ENCODE measurements around the gene SAP30L. TPM values are rescaled to one million over a fixed set of nuclear protein-coding genes. Genes with fewer than 3 reads are reported as not detected.

Gene SAP30L
- total and polyA plus RNA-seq, 2 of the 13 experiments (the other 11 are each of a cell fraction or from before 2014, with no cell fraction given): 27.9 to 37.2 TPM

DNA sequence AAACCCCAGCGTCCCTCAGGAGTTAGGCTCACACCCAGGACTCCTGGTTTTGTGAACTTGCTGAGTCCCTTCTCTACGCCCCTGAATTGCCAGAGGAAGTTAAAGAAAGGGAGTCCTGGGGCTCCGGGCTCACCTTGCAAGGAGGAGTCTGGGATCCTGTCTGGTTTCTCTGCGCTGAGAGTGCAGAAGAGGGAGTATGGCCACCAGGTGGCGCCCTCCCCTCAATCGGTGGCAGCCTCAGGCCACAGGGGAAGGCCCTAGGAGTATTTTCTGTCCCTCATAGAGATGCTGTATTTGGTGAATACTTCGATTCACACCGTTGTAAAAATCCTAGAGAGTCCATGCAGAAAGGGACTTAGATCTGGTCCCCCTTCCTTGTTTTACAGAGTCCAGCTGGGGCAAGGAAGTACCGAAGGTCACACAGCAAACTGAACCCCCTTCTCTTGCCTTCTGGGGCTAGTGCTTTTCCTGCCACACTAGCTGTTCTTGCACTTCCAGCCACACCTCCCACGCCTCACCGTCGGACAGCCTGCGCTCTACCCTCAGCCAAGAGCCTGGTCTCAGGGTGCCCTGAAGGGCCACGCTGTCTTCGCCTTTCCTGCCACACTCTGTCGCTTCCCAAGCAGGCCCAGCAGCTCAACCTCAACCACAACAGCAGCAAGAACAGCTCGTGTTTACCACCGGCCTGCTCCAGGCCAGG is 22.0 kb downstream of the SAP30L start (continued):
- TF ChIP-seq, protein P1, sequence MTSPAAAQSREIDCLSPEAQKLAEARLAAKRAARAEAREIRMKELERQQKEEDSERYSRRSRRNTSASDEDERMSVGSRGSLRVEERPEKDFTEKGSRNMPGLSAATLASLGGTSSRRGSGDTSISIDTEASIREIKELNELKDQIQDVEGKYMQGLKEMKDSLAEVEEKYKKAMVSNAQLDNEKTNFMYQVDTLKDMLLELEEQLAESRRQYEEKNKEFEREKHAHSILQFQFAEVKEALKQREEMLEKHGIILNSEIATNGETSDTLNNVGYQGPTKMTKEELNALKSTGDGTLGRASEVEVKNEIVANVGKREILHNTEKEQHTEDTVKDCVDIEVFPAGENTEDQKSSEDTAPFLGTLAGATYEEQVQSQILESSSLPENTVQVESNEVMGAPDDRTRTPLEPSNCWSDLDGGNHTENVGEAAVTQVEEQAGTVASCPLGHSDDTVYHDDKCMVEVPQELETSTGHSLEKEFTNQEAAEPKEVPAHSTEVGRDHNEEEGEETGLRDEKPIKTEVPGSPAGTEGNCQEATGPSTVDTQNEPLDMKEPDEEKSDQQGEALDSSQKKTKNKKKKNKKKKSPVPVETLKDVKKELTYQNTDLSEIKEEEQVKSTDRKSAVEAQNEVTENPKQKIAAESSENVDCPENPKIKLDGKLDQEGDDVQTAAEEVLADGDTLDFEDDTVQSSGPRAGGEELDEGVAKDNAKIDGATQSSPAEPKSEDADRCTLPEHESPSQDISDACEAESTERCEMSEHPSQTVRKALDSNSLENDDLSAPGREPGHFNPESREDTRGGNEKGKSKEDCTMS (CRISPR knock-in tag; conservative IDR thresholded peaks at IDR 0.05): no peak
- TF ChIP-seq, protein P2, sequence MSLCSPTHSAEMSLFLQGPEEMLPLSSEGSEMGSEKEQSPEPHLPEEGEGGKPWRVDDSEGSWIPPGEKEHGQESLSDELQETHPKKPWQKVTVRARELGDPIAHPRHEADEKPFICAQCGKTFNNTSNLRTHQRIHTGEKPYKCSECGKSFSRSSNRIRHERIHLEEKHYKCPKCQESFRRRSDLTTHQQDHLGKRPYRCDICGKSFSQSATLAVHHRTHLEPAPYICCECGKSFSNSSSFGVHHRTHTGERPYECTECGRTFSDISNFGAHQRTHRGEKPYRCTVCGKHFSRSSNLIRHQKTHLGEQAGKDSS (CRISPR knock-in tag; IDR thresholded peaks at IDR 0.05; ENCODE audit: borderline replicate concordance, low read depth): 0 out of 2 replicates have a peak, but pooled peaks have one; percentile 27
- TF ChIP-seq KDM3A (CRISPR knock-in tag; IDR thresholded peaks at IDR 0.05; ENCODE audit: low read depth) (0 out of 2 replicates have a peak, but pooled peaks have one; percentile 39), TEAD3 (CRISPR knock-in tag; optimal IDR thresholded peaks at IDR 0.05; ENCODE audit: borderline replicate concordance) (no peak), ZNF891 (CRISPR knock-in tag; IDR thresholded peaks at IDR 0.05) (no peak), LCORL (IDR thresholded peaks at IDR 0.05) (no peak), LCORL (CRISPR knock-in tag; IDR thresholded peaks at IDR 0.05) (no peak), CBX2 (IDR thresholded peaks at IDR 0.05; ENCODE audit: low read depth, low read length) (no peak), CBX2 (CRISPR knock-in tag; IDR thresholded peaks at IDR 0.05; ENCODE audit: low read depth) (no peak)
- TF ChIP-seq, protein P3, sequence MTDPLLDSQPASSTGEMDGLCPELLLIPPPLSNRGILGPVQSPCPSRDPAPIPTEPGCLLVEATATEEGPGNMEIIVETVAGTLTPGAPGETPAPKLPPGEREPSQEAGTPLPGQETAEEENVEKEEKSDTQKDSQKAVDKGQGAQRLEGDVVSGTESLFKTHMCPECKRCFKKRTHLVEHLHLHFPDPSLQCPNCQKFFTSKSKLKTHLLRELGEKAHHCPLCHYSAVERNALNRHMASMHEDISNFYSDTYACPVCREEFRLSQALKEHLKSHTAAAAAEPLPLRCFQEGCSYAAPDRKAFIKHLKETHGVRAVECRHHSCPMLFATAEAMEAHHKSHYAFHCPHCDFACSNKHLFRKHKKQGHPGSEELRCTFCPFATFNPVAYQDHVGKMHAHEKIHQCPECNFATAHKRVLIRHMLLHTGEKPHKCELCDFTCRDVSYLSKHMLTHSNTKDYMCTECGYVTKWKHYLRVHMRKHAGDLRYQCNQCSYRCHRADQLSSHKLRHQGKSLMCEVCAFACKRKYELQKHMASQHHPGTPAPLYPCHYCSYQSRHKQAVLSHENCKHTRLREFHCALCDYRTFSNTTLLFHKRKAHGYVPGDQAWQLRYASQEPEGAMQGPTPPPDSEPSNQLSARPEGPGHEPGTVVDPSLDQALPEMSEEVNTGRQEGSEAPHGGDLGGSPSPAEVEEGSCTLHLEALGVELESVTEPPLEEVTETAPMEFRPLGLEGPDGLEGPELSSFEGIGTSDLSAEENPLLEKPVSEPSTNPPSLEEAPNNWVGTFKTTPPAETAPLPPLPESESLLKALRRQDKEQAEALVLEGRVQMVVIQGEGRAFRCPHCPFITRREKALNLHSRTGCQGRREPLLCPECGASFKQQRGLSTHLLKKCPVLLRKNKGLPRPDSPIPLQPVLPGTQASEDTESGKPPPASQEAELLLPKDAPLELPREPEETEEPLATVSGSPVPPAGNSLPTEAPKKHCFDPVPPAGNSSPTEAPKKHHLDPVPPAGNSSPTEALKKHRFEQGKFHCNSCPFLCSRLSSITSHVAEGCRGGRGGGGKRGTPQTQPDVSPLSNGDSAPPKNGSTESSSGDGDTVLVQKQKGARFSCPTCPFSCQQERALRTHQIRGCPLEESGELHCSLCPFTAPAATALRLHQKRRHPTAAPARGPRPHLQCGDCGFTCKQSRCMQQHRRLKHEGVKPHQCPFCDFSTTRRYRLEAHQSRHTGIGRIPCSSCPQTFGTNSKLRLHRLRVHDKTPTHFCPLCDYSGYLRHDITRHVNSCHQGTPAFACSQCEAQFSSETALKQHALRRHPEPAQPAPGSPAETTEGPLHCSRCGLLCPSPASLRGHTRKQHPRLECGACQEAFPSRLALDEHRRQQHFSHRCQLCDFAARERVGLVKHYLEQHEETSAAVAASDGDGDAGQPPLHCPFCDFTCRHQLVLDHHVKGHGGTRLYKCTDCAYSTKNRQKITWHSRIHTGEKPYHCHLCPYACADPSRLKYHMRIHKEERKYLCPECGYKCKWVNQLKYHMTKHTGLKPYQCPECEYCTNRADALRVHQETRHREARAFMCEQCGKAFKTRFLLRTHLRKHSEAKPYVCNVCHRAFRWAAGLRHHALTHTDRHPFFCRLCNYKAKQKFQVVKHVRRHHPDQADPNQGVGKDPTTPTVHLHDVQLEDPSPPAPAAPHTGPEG (CRISPR knock-in tag; IDR thresholded peaks at IDR 0.05): no peak
- TF ChIP-seq, protein P4, sequence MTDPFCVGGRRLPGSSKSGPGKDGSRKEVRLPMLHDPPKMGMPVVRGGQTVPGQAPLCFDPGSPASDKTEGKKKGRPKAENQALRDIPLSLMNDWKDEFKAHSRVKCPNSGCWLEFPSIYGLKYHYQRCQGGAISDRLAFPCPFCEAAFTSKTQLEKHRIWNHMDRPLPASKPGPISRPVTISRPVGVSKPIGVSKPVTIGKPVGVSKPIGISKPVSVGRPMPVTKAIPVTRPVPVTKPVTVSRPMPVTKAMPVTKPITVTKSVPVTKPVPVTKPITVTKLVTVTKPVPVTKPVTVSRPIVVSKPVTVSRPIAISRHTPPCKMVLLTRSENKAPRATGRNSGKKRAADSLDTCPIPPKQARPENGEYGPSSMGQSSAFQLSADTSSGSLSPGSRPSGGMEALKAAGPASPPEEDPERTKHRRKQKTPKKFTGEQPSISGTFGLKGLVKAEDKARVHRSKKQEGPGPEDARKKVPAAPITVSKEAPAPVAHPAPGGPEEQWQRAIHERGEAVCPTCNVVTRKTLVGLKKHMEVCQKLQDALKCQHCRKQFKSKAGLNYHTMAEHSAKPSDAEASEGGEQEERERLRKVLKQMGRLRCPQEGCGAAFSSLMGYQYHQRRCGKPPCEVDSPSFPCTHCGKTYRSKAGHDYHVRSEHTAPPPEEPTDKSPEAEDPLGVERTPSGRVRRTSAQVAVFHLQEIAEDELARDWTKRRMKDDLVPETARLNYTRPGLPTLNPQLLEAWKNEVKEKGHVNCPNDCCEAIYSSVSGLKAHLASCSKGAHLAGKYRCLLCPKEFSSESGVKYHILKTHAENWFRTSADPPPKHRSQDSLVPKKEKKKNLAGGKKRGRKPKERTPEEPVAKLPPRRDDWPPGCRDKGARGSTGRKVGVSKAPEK (CRISPR knock-in tag; IDR thresholded peaks at IDR 0.05; ENCODE audit: borderline replicate concordance): 0 out of 2 replicates have a peak, but pooled peaks have one; percentile 31
- TF ChIP-seq, protein P5, sequence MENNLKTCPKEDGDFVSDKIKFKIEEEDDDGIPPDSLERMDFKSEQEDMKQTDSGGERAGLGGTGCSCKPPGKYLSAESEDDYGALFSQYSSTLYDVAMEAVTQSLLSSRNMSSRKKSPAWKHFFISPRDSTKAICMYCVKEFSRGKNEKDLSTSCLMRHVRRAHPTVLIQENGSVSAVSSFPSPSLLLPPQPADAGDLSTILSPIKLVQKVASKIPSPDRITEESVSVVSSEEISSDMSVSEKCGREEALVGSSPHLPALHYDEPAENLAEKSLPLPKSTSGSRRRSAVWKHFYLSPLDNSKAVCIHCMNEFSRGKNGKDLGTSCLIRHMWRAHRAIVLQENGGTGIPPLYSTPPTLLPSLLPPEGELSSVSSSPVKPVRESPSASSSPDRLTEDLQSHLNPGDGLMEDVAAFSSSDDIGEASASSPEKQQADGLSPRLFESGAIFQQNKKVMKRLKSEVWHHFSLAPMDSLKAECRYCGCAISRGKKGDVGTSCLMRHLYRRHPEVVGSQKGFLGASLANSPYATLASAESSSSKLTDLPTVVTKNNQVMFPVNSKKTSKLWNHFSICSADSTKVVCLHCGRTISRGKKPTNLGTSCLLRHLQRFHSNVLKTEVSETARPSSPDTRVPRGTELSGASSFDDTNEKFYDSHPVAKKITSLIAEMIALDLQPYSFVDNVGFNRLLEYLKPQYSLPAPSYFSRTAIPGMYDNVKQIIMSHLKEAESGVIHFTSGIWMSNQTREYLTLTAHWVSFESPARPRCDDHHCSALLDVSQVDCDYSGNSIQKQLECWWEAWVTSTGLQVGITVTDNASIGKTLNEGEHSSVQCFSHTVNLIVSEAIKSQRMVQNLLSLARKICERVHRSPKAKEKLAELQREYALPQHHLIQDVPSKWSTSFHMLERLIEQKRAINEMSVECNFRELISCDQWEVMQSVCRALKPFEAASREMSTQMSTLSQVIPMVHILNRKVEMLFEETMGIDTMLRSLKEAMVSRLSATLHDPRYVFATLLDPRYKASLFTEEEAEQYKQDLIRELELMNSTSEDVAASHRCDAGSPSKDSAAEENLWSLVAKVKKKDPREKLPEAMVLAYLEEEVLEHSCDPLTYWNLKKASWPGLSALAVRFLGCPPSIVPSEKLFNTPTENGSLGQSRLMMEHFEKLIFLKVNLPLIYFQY (CRISPR knock-in tag; IDR thresholded peaks at IDR 0.05; ENCODE audit: borderline replicate concordance): no peak
